HEK293 (cell line): ENCODE measurements around the gene SLC8A1.

ENCODE experiments used
- CTCF ChIA-PET: fragments of 350-600 bp; formaldehyde crosslinking; extraction: SDS; loops from one replicate; lab custom pipeline; 2021; ENCODE audit warnings: antibody characterized with exemption; lab: Yijun Ruan, JAX
- POLR2A ChIA-PET: fragments of 300-600 bp; formaldehyde crosslinking; extraction: SDS; loops from one replicate; lab custom pipeline; 2020; ENCODE audit warnings: antibody characterized with exemption, inconsistent platforms; lab: Yijun Ruan, JAX
- H3K27ac ChIP-seq: fragments of 200-500 bp; sonication (Bioruptor generic); 2 replicates; pipeline ENCODE4 v1.5.1; 2014; ENCODE audit warnings: low read depth, low read length, control low read depth, inconsistent platforms; ENCODE audit errors: extremely low read depth
- H3K36me3 ChIP-seq, 2 experiments: fragments of 200-500 bp in 1 of 2; sonication (Bioruptor generic) in 1 of 2; 1 replicate in 1 of 2; 2 replicates in 1 of 2; pipeline ENCODE4 v1.5.1; 2014 to 2017; ENCODE audit warnings: inconsistent platforms in 2 of 2, low read length in 2 of 2; ENCODE audit not compliant: control insufficient read depth in 2 of 2, insufficient read depth in 1 of 2
- H3K4me1 ChIP-seq: fragments of 200-500 bp; sonication (Bioruptor generic); 2 replicates; pipeline ENCODE4 v1.5.1; 2014; ENCODE audit warnings: mild to moderate bottlenecking, low read length, inconsistent platforms; ENCODE audit not compliant: control insufficient read depth, insufficient read depth
- H3K4me3 ChIP-seq: 2 replicates; pipeline ENCODE4 v1.5.1; 2011; ENCODE audit warnings: low read depth, mild to moderate bottlenecking, control low read depth, low read length, moderate library complexity
- H3K9me3 ChIP-seq: fragments of 200-500 bp; sonication (Bioruptor generic); 2 replicates; pipeline ENCODE4 v1.5.1; 2014; ENCODE audit warnings: low read depth, low read length, inconsistent platforms; ENCODE audit not compliant: control insufficient read depth, insufficient read depth
- GLIS2 ChIP-seq: fragments of 450-650 bp; formaldehyde crosslinking; IDR thresholded peaks from 2 replicates; pipeline ENCODE4 v1.5.1; 2016; ENCODE audit warnings: missing biosample characterization, missing genetic modification characterization
- HOXD13 ChIP-seq: sonication (generic); formaldehyde crosslinking; IDR thresholded peaks from 2 replicates; pipeline ENCODE4 v1.8.0; 2022; ENCODE audit warnings: missing genetic modification reagents, borderline replicate concordance
- KLF1 ChIP-seq: fragments of 450-650 bp; formaldehyde crosslinking; IDR thresholded peaks from 2 replicates; pipeline ENCODE4 v1.5.1; 2016; ENCODE audit warnings: missing biosample characterization, missing genetic modification characterization
- SP2 ChIP-seq: fragments of 450-650 bp; formaldehyde crosslinking; IDR thresholded peaks from 2 replicates; pipeline ENCODE4 v1.5.1; 2016; ENCODE audit warnings: missing biosample characterization, missing genetic modification characterization
- SP7 ChIP-seq: fragments of 450-650 bp; formaldehyde crosslinking; IDR thresholded peaks from 2 replicates; pipeline ENCODE4 v1.5.1; 2016; ENCODE audit warnings: missing biosample characterization, missing genetic modification characterization
- ZBTB1 ChIP-seq: fragments of 450-650 bp; formaldehyde crosslinking; IDR thresholded peaks from 2 replicates; pipeline ENCODE4 v1.5.1; 2016; ENCODE audit warnings: missing biosample characterization, missing genetic modification characterization
- ZFP69B ChIP-seq: fragments of 450-650 bp; formaldehyde crosslinking; IDR thresholded peaks from 2 replicates; pipeline ENCODE4 v1.5.1; 2016; ENCODE audit warnings: missing biosample characterization, missing genetic modification characterization
- ZNF112 ChIP-seq: fragments of 450-650 bp; formaldehyde crosslinking; IDR thresholded peaks from 2 replicates; pipeline ENCODE4 v1.5.0; 2017; ENCODE audit warnings: missing biosample characterization, missing genetic modification characterization
- ZNF211 ChIP-seq: fragments of 450-650 bp; formaldehyde crosslinking; IDR thresholded peaks from 2 replicates; pipeline ENCODE4 v1.5.1; 2016; ENCODE audit warnings: low read depth, missing biosample characterization, missing genetic modification characterization
- ZNF214 ChIP-seq: fragments of 450-650 bp; formaldehyde crosslinking; IDR thresholded peaks from 2 replicates; pipeline ENCODE4 v1.5.1; 2017; ENCODE audit warnings: missing biosample characterization, mild to moderate bottlenecking, missing genetic modification characterization, borderline replicate concordance
- ZNF366 ChIP-seq: fragments of 450-650 bp; formaldehyde crosslinking; conservative IDR thresholded peaks from 2 replicates; pipeline ENCODE4 v1.5.1; 2016; ENCODE audit warnings: missing biosample characterization, missing genetic modification characterization
- ZNF391 ChIP-seq: fragments of 450-650 bp; formaldehyde crosslinking; IDR thresholded peaks from 2 replicates; pipeline ENCODE4 v1.5.1; 2016; ENCODE audit warnings: low read depth, missing biosample characterization, missing genetic modification characterization, borderline replicate concordance
- ZNF404 ChIP-seq: fragments of 450-650 bp; formaldehyde crosslinking; IDR thresholded peaks from 2 replicates; pipeline ENCODE4 v1.5.1; 2017; ENCODE audit warnings: missing biosample characterization, missing genetic modification characterization
- ZNF416 ChIP-seq: fragments of 450-650 bp; formaldehyde crosslinking; IDR thresholded peaks from 2 replicates; pipeline ENCODE4 v1.5.1; 2016; ENCODE audit warnings: missing biosample characterization, missing genetic modification characterization
- ZNF530 ChIP-seq: fragments of 450-650 bp; formaldehyde crosslinking; IDR thresholded peaks from 2 replicates; pipeline ENCODE4 v1.5.1; 2016; ENCODE audit warnings: low read depth, missing biosample characterization, missing genetic modification characterization
- ZNF548 ChIP-seq: fragments of 450-650 bp; formaldehyde crosslinking; IDR thresholded peaks from 2 replicates; pipeline ENCODE4 v1.5.1; 2016; ENCODE audit warnings: missing biosample characterization, missing genetic modification characterization
- ZNF558 ChIP-seq: fragments of 450-650 bp; formaldehyde crosslinking; IDR thresholded peaks from 2 replicates; pipeline ENCODE4 v1.5.1; 2016; ENCODE audit warnings: missing biosample characterization, missing genetic modification characterization
- ZNF664 ChIP-seq: fragments of 450-650 bp; formaldehyde crosslinking; IDR thresholded peaks from 2 replicates; pipeline ENCODE4 v1.5.1; 2016; ENCODE audit warnings: missing biosample characterization, missing genetic modification characterization
- ZNF747 ChIP-seq: fragments of 450-650 bp; formaldehyde crosslinking; IDR thresholded peaks from 2 replicates; pipeline ENCODE4 v1.5.1; 2016; ENCODE audit warnings: missing biosample characterization, missing genetic modification characterization
- ZNF785 ChIP-seq: fragments of 450-650 bp; formaldehyde crosslinking; IDR thresholded peaks from 2 replicates; pipeline ENCODE4 v1.5.1; 2016; ENCODE audit warnings: missing biosample characterization, missing genetic modification characterization
- ZNF830 ChIP-seq: fragments of 450-650 bp; IDR thresholded peaks from 2 replicates; pipeline ENCODE4 v1.5.0; 2018; ENCODE audit warnings: missing biosample characterization, missing genetic modification characterization, low read depth, mild to moderate bottlenecking, moderate library complexity
- ZSCAN23 ChIP-seq: fragments of 450-650 bp; formaldehyde crosslinking; IDR thresholded peaks from 2 replicates; pipeline ENCODE4 v1.5.1; 2016; ENCODE audit warnings: missing biosample characterization, missing genetic modification characterization
- ZSCAN5A ChIP-seq: fragments of 450-650 bp; formaldehyde crosslinking; IDR thresholded peaks from 2 replicates; pipeline ENCODE4 v1.5.1; 2016; ENCODE audit warnings: missing biosample characterization, missing genetic modification characterization
- TF ChIP-seq, protein P1 (sequence below): fragments of 450-650 bp; formaldehyde crosslinking; IDR thresholded peaks from 2 replicates; pipeline ENCODE4 v1.5.1; 2017; ENCODE audit warnings: missing biosample characterization, missing genetic modification characterization
- TF ChIP-seq, protein P2 (sequence below): fragments of 450-650 bp; formaldehyde crosslinking; IDR thresholded peaks from 2 replicates; pipeline ENCODE4 v1.5.1; 2017; ENCODE audit warnings: missing biosample characterization, missing genetic modification characterization

The SLC8A1 gene

DNA sequence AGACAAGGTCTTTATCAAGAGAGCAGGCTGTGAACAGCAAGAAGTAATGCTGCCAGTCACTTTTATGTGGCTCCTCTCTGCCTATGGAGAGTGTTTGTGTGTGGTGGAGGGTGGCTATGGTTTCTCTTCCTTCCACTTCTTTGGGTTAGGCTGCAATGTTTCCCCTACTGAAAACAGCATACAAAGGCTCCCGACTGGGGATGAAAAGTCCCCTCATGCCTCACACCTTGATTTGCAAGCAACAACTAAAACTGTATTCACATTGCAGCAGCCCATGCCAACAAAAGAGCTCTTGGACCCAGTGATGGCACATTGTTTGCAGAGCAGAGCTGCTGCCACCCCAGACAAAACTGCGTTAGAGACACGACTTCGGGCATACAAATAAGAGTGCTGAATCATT lies 301.6 kb downstream of the SLC8A1 start (continued):
- TF ChIP-seq ZNF366 (no peak), ZNF112 (no peak), ZNF548 (tag by site-specific recombination) (no peak), HOXD13 (CRISPR knock-in tag) (no peak)

DNA sequence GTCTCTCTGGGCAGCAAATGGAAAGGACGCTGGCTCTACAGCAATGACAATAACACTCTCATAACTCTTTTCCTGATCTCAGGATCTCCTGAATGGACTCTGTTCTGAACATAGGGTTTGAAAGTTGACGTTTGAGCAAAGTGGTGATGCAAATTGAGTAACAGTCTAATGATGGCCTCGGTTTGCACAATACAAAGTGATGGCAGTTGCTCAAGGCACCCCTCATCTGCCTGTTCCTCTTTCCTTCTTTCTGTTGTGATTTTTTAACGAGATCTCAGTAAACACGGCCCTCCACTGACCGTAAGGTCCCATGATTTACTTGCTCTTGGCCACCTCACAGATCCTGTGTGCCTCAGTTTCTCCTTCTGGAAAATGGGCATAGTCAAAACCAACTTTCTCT lies 303.6 kb downstream of the SLC8A1 start:
- no peak for TF ChIP-seq SP2 (tag by site-specific recombination)
- TF ChIP-seq, protein P1, sequence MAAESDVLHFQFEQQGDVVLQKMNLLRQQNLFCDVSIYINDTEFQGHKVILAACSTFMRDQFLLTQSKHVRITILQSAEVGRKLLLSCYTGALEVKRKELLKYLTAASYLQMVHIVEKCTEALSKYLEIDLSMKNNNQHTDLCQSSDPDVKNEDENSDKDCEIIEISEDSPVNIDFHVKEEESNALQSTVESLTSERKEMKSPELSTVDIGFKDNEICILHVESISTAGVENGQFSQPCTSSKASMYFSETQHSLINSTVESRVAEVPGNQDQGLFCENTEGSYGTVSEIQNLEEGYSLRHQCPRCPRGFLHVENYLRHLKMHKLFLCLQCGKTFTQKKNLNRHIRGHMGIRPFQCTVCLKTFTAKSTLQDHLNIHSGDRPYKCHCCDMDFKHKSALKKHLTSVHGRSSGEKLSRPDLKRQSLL: no peak
- TF ChIP-seq ZNF404: no peak
- no peak for TF ChIP-seq ZNF214 (tag by site-specific recombination)
- no peak for TF ChIP-seq ZNF391 (tag by site-specific recombination)
- no peak for TF ChIP-seq ZNF830
- TF ChIP-seq ZNF747 (tag by site-specific recombination): no peak
- TF ChIP-seq ZNF785 (tag by site-specific recombination): no peak
- TF ChIP-seq GLIS2 (tag by site-specific recombination): no peak
- TF ChIP-seq SP7 (tag by site-specific recombination): no peak
- no peak for TF ChIP-seq ZFP69B (tag by site-specific recombination)
- ChIA-PET POLR2A (no interaction called here), CTCF (no interaction called here)

DNA sequence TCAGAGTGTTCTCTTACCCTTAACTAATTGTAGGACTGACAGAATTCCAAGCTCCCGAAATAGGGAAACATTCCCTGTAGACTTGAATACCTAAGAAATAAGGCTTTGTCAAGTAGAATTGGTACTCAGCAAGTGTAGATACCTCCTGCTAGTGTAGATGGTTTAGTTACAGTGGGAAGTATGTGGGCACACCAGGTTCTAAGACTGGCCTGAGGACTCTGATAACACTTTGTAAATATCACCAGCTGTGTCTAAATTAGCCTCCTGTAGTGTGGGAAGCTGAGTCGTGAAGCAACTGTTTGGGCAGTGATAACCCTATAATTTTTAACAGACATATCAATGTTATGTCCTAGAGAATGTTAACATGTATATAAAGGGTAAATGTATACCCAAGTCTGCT lies 304.5 kb downstream of the SLC8A1 start:
- POLR2A ChIA-PET: no interaction called here
- CTCF ChIA-PET: no interaction called here
- TF ChIP-seq ZSCAN5A (tag by site-specific recombination) (no peak), ZNF530 (tag by site-specific recombination) (no peak), ZBTB1 (no peak), ZNF416 (no peak), KLF1 (tag by site-specific recombination) (no peak), ZNF558 (tag by site-specific recombination) (no peak)
- Histone ChIP-seq H3K9me3 (no peaks in the 10 kb centered on the region), H3K4me3 (no peak overlapping the region), H3K27ac (no peak overlapping the region), H3K4me1 (no peaks in the 10 kb centered on the region), H3K36me3 (no peaks in the 10 kb centered on the region)

More for the DNA sequence above, 303.6 kb downstream of the SLC8A1 start:
- Histone ChIP-seq H3K36me3 (no peaks in the 10 kb centered on the region), H3K4me3 (no peak overlapping the region), H3K27ac (no peak overlapping the region), H3K4me1 (no peaks in the 10 kb centered on the region), H3K9me3 (no peaks in the 10 kb centered on the region)

DNA sequence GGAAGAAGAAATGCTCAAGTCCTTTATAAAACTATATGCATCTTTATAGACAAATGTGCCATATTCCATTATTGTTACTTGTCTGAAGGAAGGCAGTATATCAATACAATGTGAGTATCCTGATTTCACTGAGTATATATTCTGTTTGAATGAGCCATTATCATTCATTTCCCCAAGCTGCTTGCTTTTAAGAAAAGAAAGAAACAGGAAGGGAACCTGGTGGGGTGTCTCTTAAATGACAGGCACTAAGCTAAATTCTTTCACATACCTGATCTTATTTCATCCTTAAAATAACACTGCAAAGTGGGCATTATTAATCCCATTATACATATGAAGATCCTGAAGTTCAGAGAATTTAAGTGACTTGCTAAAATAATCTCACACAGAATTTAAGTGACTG lies 307.9 kb downstream of the SLC8A1 start:
- ChIA-PET CTCF (no interaction called here), POLR2A (no interaction called here)
- Histone ChIP-seq H3K9me3 (no peaks in the 10 kb centered on the region), H3K4me1 (no peaks in the 10 kb centered on the region), H3K4me3 (no peak overlapping the region), H3K27ac (no peak overlapping the region), H3K36me3 (no peaks in the 10 kb centered on the region)
- TF ChIP-seq, protein P2, sequence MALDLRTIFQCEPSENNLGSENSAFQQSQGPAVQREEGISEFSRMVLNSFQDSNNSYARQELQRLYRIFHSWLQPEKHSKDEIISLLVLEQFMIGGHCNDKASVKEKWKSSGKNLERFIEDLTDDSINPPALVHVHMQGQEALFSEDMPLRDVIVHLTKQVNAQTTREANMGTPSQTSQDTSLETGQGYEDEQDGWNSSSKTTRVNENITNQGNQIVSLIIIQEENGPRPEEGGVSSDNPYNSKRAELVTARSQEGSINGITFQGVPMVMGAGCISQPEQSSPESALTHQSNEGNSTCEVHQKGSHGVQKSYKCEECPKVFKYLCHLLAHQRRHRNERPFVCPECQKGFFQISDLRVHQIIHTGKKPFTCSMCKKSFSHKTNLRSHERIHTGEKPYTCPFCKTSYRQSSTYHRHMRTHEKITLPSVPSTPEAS (tag by site-specific recombination): no peak
- TF ChIP-seq ZNF664 (no peak), ZNF211 (tag by site-specific recombination) (no peak), ZSCAN23 (tag by site-specific recombination) (no peak)
